HG03135 (cell line): ENCODE measurements around the gene KIAA0232.

Source experiments
- ATAC-seq: cut with Tn5 transposase; IDR thresholded peaks from one replicate; pipeline ENCODE4 v1.9.1; 2021; ENCODE audit warnings: mild to moderate bottlenecking, moderate library complexity; ENCODE audit not compliant: unreplicated experiment

KIAA0232 gene

GRCh38 chr4:6782147-6782845 lies at the start of gene KIAA0232:
KIAA0232 (plus strand) TSS chr4:6782727; CDS start chr4:6824454, 41,727 bp downstream.
- ATAC-seq = peak; percentile 71

- no peak for ATAC-seq
These were observed 49.0 kb upstream of the KIAA0232 start for GRCh38 chr4:6733358-6734164.

GRCh38 chr4:6734165-6734786 lies 48.3 kb upstream of the KIAA0232 start:
- no peak for ATAC-seq

- ATAC-seq = no peak
These were observed 42.6 kb upstream of the KIAA0232 start for GRCh38 chr4:6739920-6740319.

- ATAC-seq = no peak
These were observed 42.2 kb upstream of the KIAA0232 start for GRCh38 chr4:6740347-6740746.

- ATAC-seq = no peak
These were observed 40.0 kb upstream of the KIAA0232 start for GRCh38 chr4:6742507-6742906.

- no peak for ATAC-seq
These were observed 39.5 kb upstream of the KIAA0232 start for GRCh38 chr4:6742989-6743388.

GRCh38 chr4:6746721-6747293 lies 35.7 kb upstream of the KIAA0232 start:
- ATAC-seq = no peak

GRCh38 chr4:6747294-6748051 lies 35.1 kb upstream of the KIAA0232 start:
- ATAC-seq = no peak

GRCh38 chr4:6748286-6748685 lies 34.2 kb upstream of the KIAA0232 start:
- no peak for ATAC-seq

- ATAC-seq = no peak
These were observed 33.0 kb upstream of the KIAA0232 start for GRCh38 chr4:6749340-6750171.

GRCh38 chr4:6750286-6751221 lies 32.0 kb upstream of the KIAA0232 start:
- no peak for ATAC-seq

GRCh38 chr4:6751611-6752485 lies 30.7 kb upstream of the KIAA0232 start:
- ATAC-seq = no peak

GRCh38 chr4:6752486-6752829 lies 30.1 kb upstream of the KIAA0232 start:
- no peak for ATAC-seq

- no peak for ATAC-seq
These were observed 29.4 kb upstream of the KIAA0232 start for GRCh38 chr4:6753103-6753560.

- no peak for ATAC-seq
These were observed 28.6 kb upstream of the KIAA0232 start for GRCh38 chr4:6753891-6754290.

- no peak for ATAC-seq
These were observed 27.9 kb upstream of the KIAA0232 start for GRCh38 chr4:6754481-6755087.
